Fibroblast of upper back skin (primary cell): ENCODE measurements around the gene SGF29.
"Not testable (repeated sequence)": the region's sequence is repeated elsewhere in the genome, so short reads cannot be mapped to it uniquely, and the experiment has no call there.

ENCODE experiments used
- DNase-seq: peaks from one replicate; pipeline ENCODE4 v3.0.0-alpha.2; 2013

Gene SGF29

DNA sequence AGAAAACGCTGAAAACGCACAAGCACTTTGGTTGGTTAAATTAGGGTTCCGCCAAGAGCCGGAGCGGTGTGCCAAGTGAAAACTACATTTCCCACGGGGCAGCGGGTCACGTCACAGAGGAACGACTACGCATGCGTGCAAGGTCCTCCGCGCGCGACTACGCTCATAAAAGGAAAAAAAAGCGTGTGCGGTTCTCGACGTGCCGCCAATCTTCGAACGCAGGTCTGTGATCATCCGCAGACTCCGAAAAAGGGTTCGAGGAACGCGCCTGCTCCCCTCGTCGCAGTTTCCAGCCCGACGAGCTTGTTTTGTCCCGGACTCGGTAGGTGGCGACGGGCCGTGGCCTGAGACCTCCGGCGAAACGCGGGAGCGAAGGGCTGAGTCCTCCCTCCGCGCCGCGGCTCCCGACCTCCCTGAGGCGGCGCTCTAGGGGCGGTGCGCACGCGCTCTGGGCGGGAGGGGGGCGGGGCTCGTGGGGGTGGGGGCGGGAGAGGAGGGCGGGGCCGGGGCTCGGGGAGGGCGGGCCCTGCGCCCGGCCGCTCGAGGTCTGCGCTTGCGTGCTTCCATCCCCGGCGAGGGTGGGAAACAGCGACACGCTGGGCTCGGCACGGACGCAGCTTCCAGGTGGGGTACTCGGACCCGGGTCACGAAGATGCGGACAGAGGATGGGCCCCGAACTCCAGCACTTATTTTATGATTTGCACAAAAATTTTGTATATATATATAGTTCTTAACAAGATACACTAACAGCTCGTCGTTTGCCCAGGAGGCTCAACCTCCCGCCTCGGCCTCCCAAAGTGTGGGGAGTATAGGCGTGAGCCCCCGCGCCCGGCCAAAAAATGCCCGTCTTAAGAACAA is at the start of gene SGF29:
SGF29 (plus strand) TSS at position 145 of the 858 bp plus-strand sequence. CDS start 27,150 bp downstream, outside the sequence.
- DNase-seq: peak; percentile 92

DNA sequence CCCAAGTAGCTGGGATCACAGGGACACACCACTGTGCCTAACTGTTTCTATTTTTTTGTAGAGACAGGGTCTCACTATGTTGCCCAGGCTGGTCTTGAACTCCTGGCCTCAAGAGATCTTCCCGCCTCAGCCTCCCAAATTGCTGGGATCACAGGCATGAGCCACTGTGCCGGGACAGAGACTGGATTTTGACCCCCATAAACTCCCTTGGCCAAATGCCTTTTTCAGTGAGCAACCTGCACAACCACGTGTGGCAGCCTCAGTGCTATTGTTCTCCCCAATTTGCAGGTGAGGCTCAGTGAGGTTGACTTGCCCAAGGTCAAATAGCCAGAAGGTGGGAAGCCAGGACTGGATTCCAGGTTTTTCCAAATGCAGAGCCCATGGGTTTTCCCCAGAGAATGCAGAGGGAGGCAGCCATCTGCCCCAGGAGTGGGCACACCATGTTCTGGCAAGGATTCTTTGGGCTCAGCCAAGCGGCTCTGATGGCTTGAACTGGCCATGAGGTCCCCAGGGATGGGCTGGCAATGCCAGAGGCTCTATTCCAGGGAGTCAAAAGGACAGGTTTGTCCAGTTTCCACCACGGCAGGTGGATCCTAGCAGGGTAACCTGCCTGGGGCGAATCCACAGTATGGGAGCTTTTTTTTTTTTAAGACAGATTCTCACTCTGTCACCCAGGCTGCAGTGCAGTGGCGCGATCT is 48.9 kb upstream of the SGF29 start:
- DNase-seq: no peak

- no peak for DNase-seq
Measured at GRCh38 chr16:28505489-28506137, 48.1 kb upstream of the SGF29 start.

DNA sequence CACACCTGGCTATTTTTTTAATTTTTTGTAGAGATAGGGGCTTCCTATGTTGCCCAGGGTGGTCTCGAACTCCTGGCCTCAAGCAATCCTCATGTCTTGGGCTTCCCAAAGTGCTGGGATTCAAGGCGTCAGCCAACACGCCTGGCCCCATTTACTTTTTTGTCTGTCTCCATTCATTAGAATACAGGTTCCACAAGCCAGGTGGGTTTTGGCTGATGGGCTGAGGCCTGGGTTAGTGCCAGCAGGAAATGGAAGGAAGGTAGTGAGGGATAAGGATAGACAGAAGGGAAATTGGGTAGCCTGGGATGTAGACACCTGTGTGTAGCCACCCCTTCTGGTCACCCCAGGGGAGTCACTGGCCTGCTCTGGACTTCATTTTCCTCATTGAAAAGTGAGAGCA is 42.7 kb upstream of the SGF29 start:
- no peak for DNase-seq

DNA sequence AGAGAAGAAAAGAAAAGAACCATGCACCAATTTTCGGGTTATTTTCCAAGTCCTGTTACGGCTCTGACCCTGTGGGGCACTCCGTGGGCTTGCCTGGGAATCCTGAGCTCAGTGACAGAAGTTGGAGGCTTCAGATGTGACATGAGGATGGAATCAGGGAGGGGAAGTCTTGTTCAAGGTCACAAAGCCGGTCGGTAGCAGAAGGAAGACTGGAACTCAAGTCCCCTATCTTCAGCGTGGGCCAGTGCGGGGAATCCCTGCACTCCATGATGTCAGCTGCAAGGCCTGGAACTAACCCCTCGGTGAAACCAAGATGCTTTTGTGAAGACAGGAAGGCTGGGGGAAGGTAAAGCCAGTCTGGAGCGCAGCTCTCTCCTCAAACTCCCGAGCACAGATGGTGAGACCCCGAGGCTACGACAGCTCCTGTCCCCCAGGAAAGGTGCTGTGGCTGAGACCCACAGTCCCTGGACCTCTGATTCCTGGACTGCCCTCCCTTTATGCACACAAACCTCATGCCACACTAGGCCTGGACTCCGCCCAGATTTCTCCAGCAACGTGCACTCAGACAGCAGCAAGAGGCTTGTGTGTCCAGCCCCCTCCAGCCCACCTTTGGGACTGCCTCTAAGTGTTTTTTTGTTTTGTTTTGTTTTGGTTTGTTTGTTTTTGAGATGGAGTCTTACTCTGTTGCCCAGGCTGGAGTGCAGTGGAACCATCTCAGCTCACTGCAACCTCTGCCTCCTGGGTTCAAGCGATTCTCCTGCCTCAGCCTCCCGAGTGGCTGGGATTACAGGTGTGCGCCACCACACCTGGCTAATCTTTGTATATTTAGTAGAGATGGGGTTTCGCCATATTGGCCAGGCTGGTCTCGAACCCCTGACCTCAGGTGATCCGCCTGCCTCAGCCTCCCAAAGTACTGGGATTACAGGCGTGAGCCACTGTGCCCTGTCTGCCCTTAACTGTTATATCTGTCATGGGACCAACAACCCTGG is 41.6 kb upstream of the SGF29 start:
- DNase-seq: no peak

- DNase-seq: peak; percentile 51
Measured at GRCh38 chr16:28513484-28514181, 40.1 kb upstream of the SGF29 start.

DNA sequence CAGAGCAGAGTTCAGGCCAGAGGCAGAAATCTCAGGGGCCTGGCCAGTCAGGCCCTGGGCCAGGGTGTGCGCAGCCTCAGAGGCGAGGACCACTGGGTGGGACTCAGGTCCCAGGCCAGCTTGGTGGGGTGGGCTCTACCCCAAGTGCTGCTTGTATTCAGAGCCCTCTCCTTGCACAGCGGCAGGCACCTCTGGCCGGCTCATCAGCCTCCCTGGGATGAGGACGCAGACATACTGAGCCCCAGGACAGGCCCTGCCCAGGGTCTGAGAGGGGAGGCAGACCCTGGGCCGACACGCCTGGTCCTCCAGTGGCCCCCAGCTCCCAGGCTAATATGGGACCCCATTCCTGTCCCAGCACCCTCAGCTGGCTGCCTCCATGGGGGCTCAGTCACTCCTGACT is 39.5 kb upstream of the SGF29 start:
- no peak for DNase-seq

- no peak for DNase-seq
Measured at GRCh38 chr16:28520672-28521071, 33.0 kb upstream of the SGF29 start.

DNA sequence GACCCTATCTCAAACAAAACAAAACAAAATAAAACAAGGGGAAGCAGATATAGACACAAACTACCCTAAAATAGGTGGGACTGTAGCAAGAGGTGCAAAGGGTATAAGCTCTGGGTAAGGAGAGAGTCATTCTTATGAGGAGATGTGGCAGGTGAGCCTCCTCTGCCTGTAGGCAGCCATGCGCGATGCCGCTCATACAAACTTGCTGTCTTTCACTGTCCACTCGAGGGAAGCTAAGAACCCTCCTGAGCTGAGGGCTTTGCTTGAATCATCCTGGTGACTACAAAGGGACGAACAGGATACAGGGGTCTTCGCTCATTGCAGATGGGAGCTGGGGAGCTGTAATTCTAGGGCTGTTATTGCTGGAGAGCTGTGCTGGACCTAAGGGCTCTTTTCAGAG is 32.3 kb upstream of the SGF29 start:
- no peak for DNase-seq

- DNase-seq: no peak
Measured at GRCh38 chr16:28522792-28523191, 30.9 kb upstream of the SGF29 start.

DNA sequence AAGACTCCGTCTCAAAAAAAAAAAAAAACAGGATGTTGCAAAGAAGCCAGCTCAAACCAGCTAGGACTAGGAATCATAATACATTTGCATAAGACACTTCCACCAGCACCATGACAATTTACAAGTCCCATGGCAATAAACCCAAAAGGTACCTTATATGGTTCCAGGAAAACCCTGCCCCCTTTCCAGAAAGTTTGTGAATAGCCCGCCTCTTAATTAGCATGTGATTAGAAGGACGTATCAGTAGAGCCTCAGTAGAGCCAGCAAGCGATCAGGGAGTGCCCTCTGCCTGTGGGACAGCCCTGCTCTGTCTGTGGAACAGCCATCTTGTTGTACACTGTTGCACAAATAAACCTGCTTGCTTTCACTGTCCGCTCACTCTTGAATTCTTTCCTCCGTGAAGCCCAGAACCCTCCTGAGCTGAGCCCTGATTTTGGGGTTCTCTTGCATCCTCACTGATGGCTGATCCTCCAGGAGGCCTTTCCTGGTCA is 29.0 kb upstream of the SGF29 start:
- DNase-seq: no peak

- DNase-seq: no peak
Measured at GRCh38 chr16:28526201-28527099, 27.3 kb upstream of the SGF29 start.

GRCh38 chr16:28527100-28527785 is 26.5 kb upstream of the SGF29 start:
- DNase-seq: not testable (repeated sequence)

DNA sequence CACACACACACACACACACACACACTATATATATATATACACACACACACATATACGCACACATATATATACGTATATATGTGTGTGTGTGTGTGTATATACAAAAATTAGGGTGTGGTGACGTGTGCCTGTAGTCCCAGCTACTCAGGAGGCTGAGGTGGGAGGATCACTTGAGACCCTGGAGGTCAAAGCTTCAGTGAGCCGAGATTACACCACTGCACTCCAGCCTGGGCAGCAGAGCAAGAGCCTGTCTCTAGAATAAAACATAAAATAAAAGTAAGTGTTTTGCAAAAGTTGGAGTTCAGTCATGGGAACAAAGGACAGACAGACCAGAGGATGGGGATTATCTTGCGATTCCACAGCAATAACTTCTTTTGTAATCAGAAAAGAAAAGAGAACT is 25.7 kb upstream of the SGF29 start:
- no peak for DNase-seq

- DNase-seq: no peak
Measured at GRCh38 chr16:28528463-28528867, 25.3 kb upstream of the SGF29 start.

GRCh38 chr16:28529124-28529523 is 24.6 kb upstream of the SGF29 start:
- no peak for DNase-seq

GRCh38 chr16:28531777-28532744 is 21.7 kb upstream of the SGF29 start:
- no peak for DNase-seq

DNA sequence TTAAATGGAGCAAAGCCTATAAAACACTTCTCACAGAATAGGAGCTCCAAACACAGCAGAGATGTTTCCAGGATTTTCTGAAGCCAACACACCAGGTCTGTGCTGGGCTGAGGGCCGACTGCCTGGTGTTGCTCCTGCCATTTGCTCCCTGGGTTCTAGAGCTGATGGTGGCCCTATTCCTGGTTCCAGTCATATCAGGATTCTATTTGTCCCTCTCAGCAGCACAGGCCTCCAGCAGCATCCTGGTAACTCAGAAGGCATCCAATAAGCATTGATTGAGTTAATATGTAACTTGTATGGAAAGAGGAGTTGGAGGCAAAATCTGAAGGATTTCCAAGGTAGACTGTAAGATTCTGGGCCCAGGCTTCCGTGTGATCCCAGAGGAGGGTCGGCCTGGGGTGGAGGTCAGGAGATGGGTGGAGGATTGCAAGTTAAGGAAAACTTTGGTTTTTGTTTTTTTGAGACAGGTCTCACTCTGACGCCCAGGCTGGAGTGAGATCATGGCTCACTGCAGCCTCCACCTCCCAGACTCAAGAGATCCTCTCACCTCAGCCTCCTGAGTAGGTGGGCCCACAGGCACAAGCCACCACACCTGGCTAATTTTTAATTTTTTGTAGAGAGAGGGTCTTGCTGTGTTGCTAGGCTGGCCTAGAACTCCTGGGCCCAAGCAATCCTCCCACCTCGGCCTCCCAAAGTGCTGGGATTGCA is 20.6 kb upstream of the SGF29 start:
- no peak for DNase-seq
